Suprapubic skin (tissue), 4 donors: Measurements from ENCODE around the gene DSCAM.

Experiments used
- CTCF ChIP-seq, 2 donors: fragments of 200-600 bp in 1 of 2; fragments of 450-650 bp in 1 of 2; sonication (generic) in 1 of 2; IDR thresholded peaks; one replicate each; pipeline ENCODE4 v1.5.1; 2016 to 2019; ENCODE audit warnings: antibody characterized with exemption in 2 of 2, mild to moderate bottlenecking in 1 of 2, moderate library complexity in 1 of 2
- EP300 ChIP-seq: sonication (generic); formaldehyde crosslinking; IDR thresholded peaks from one replicate; pipeline ENCODE4 v1.6.1; 2017; ENCODE audit warnings: antibody characterized with exemption
- POLR2A ChIP-seq, 2 donors: fragments of 450-650 bp; IDR thresholded peaks; one replicate each; pipeline ENCODE4 v1.6.1; 2017; ENCODE audit warnings: antibody characterized with exemption in 2 of 2, mild to moderate bottlenecking in 2 of 2, moderate library complexity in 2 of 2
- POLR2AphosphoS5 ChIP-seq, 3 donors: sonication (generic); formaldehyde crosslinking; IDR thresholded peaks; one replicate each; pipeline ENCODE4 v1.6.1; 2017; ENCODE audit warnings: antibody characterized with exemption in 3 of 3

- TF ChIP-seq CTCF (IDR thresholded peaks at IDR 0.05) (no peak), POLR2AphosphoS5 (IDR thresholded peaks at IDR 0.05) (no peak), EP300 (no peak), POLR2A (IDR thresholded peaks at IDR 0.05) (no peak)
Measured at GRCh38 chr21:40074710-40075109, 772.2 kb downstream of the DSCAM start.
